Measurements from ENCODE around the gene TBCK. TPM values are rescaled to one million over a fixed set of nuclear protein-coding genes. Genes with fewer than 3 reads are reported as not detected.

Gene TBCK
- total and polyA plus RNA-seq, 2 of the 8 experiments (the other 6 are each of a cell fraction or from before 2014, with no cell fraction given), result 10.2 to 18.7 TPM

GRCh38 chr4:106302062-106302438 is 14.0 kb downstream of the TBCK start (continued):
- TF ChIP-seq RXRA (IDR thresholded peaks at IDR 0.05; ENCODE audit: insufficient read depth, low read depth, low read length) (no peak), RBBP5 (IDR thresholded peaks at IDR 0.05; ENCODE audit: borderline replicate concordance, low read depth, low read length) (no peak)
